Measurements from ENCODE around the gene DHX8.

The DHX8 gene

DNA sequence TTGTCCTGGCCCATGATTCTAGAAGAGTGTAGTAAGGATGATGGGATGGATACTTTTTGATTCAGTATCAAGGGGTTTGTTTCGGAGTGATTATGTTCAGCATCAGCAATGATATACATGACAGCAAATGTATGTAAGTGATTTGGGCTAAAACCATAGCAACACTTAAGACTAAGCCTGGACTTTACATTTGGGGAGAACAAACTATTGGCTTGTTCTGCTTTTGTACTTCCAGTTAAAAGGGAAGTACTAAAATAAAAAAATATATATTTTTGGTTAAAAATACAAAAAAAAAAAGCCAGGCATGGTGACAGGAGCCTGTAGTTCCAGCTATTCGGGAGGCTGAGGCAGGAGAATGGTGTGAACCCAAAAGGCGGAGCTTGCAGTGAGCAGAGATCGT, 20.5 kb upstream of the DHX8 start:
- no peak for DNase-seq (ENCODE audit: low read depth in 2 of 2)
- TF ChIP-seq, protein P1, sequence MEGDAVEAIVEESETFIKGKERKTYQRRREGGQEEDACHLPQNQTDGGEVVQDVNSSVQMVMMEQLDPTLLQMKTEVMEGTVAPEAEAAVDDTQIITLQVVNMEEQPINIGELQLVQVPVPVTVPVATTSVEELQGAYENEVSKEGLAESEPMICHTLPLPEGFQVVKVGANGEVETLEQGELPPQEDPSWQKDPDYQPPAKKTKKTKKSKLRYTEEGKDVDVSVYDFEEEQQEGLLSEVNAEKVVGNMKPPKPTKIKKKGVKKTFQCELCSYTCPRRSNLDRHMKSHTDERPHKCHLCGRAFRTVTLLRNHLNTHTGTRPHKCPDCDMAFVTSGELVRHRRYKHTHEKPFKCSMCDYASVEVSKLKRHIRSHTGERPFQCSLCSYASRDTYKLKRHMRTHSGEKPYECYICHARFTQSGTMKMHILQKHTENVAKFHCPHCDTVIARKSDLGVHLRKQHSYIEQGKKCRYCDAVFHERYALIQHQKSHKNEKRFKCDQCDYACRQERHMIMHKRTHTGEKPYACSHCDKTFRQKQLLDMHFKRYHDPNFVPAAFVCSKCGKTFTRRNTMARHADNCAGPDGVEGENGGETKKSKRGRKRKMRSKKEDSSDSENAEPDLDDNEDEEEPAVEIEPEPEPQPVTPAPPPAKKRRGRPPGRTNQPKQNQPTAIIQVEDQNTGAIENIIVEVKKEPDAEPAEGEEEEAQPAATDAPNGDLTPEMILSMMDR (IDR thresholded peaks at IDR 0.05; ENCODE audit: low read depth, low read length) = no peak
- H3K4me3 ChIP-seq (replicated peaks in 1 of 2; ENCODE audit: low read depth in 2 of 2, low read length in 2 of 2) = no peak overlapping the region

DNA sequence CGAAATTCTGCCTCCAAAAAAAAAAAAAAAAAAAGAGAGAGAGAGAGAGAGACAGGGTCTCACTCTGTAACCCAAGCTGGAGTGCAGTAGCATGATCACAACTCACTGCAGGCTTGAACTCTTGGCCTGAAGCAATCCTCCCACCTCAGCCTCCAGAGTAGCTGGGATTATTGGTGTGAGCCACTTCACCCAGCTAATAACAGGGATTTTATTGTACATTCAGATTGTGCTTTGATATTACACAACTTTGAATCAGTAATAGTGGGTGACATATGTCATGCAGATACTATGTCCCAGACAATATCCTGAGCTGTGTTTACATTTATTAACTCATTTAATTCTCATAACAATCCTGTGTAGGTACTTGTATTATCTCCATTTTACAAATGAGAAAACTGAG, 19.7 kb upstream of the DHX8 start:
- no peak for DNase-seq (ENCODE audit: low read depth in 2 of 2)
- TF ChIP-seq, protein P1 (IDR thresholded peaks at IDR 0.05; ENCODE audit: low read depth, low read length) = no peak
- H3K4me3 ChIP-seq (replicated peaks in 1 of 2; ENCODE audit: low read depth in 2 of 2, low read length in 2 of 2) = no peak overlapping the region

GRCh38 chr17:43465049-43465448, 18.7 kb upstream of the DHX8 start:
- no peak for DNase-seq (ENCODE audit: low read depth in 2 of 2)
- no peak overlapping the region for H3K4me3 ChIP-seq (replicated peaks in 1 of 2; ENCODE audit: low read depth in 2 of 2, low read length in 2 of 2)
- TF ChIP-seq, protein P1 (IDR thresholded peaks at IDR 0.05; ENCODE audit: low read depth, low read length) = no peak

- no peak overlapping the region for H3K4me3 ChIP-seq (replicated peaks in 1 of 2; ENCODE audit: low read depth in 2 of 2, low read length in 2 of 2)
- TF ChIP-seq, protein P1 (IDR thresholded peaks at IDR 0.05; ENCODE audit: low read depth, low read length) = no peak
- DNase-seq (ENCODE audit: low read depth in 2 of 2) = peak; percentile 59 to 79
These were observed 15.7 kb upstream of the DHX8 start for GRCh38 chr17:43467981-43468581.

DNA sequence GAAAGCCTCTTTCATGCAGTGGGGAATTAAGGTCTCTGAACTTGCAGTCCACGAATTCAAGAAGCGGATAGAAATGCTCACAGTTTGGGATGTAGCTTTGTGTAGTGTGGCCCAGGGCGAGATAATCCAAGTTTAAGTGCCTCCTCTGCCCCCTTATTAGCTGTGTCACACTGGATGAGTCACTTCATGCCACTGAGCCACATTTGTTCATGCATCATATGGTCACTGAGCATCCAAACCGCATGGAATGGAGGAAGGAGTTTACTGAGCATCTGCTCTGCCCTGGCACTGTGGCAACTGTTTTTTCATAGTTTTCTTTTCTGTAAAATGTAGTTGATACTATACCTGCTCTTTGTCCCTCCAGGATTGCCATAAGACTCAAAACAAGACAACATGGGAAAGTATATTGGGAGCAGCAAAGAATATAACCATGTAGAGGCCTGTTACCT, 15.1 kb upstream of the DHX8 start:
- peak; percentile 21 to 83 for DNase-seq (ENCODE audit: low read depth in 2 of 2)

GRCh38 chr17:43469145-43469544, 14.6 kb upstream of the DHX8 start:
- DNase-seq (ENCODE audit: low read depth in 2 of 2) = peak; percentile 51 to 94
- no peak overlapping the region for H3K4me3 ChIP-seq (replicated peaks in 1 of 2; ENCODE audit: low read depth in 2 of 2, low read length in 2 of 2)
- TF ChIP-seq, protein P1 (IDR thresholded peaks at IDR 0.05; ENCODE audit: low read depth, low read length) = no peak

More for the DNA sequence above, 15.1 kb upstream of the DHX8 start:
- TF ChIP-seq, protein P1 (IDR thresholded peaks at IDR 0.05; ENCODE audit: low read depth, low read length) = no peak
- no peak overlapping the region for H3K4me3 ChIP-seq (replicated peaks in 1 of 2; ENCODE audit: low read depth in 2 of 2, low read length in 2 of 2)

Data from cardiac fibroblast (primary cell).